H9 (cell line): ENCODE results near the gene PDPK1. TPM values are rescaled to one million over a fixed set of nuclear protein-coding genes. Genes with fewer than 3 reads are reported as not detected.

Source experiments
- DNase-seq: peaks from one replicate; pipeline ENCODE4 v3.0.0-alpha.2; 2017
- H2AFZ ChIP-seq: one replicate; pipeline ENCODE4 v1.6.1; 2013; ENCODE audit warnings: mild to moderate bottlenecking, low read length, control low read depth, moderate library complexity
- H2AK5ac ChIP-seq: 2 replicates; pipeline ENCODE4 v1.6.1; 2013; ENCODE audit warnings: low read length, control low read depth, mixed read lengths; ENCODE audit not compliant: insufficient read length
- H2BK120ac ChIP-seq: one replicate; pipeline ENCODE4 v1.6.1; 2013; ENCODE audit warnings: low read depth, mild to moderate bottlenecking, low read length, control low read depth, inconsistent platforms; ENCODE audit not compliant: poor library complexity, severe bottlenecking
- H2BK12ac ChIP-seq: 2 replicates; pipeline ENCODE4 v1.6.1; 2013; ENCODE audit warnings: low read length, control low read depth, mixed read lengths, low read depth; ENCODE audit not compliant: insufficient read length
- H2BK15ac ChIP-seq: 2 replicates; pipeline ENCODE4 v1.6.1; 2013; ENCODE audit warnings: low read depth, low read length, control low read depth
- H2BK20ac ChIP-seq: one replicate; pipeline ENCODE4 v1.6.1; 2013; ENCODE audit warnings: low read depth, mild to moderate bottlenecking, low read length, control low read depth, inconsistent platforms; ENCODE audit not compliant: poor library complexity, severe bottlenecking
- H2BK5ac ChIP-seq: 2 replicates; pipeline ENCODE4 v1.6.1; 2013; ENCODE audit warnings: low read length, control low read depth, mixed read lengths; ENCODE audit not compliant: insufficient read length
- H3K14ac ChIP-seq: 2 replicates; pipeline ENCODE4 v1.6.1; 2013; ENCODE audit warnings: low read length, control low read depth; ENCODE audit not compliant: insufficient read depth
- H3K18ac ChIP-seq: 2 replicates; pipeline ENCODE4 v1.6.1; 2013; ENCODE audit warnings: low read depth, mild to moderate bottlenecking, mixed read lengths, low read length, control low read depth; ENCODE audit not compliant: insufficient read length
- H3K23ac ChIP-seq: 2 replicates; pipeline ENCODE4 v1.6.1; 2013; ENCODE audit warnings: low read length, control low read depth, mixed read lengths, low read depth; ENCODE audit not compliant: insufficient read length
- H3K23me2 ChIP-seq: 2 replicates; pipeline ENCODE4 v1.6.1; 2013; ENCODE audit warnings: low read depth, mild to moderate bottlenecking, mixed read lengths, low read length, control low read depth; ENCODE audit not compliant: insufficient read length, poor library complexity, severe bottlenecking
- H3K27ac ChIP-seq: 2 replicates; pipeline ENCODE4 v1.5.1; 2013; ENCODE audit warnings: low read length, control low read depth, mixed read lengths, low read depth; ENCODE audit not compliant: insufficient read length
- H3K27me3 ChIP-seq: 2 replicates; pipeline ENCODE4 v1.6.1; 2013; ENCODE audit warnings: low read length, control low read depth, inconsistent platforms; ENCODE audit not compliant: insufficient read depth
- H3K4ac ChIP-seq: 2 replicates; pipeline ENCODE4 v1.6.1; 2013; ENCODE audit warnings: low read depth, mild to moderate bottlenecking, control low read depth, inconsistent platforms, low read length, moderate library complexity
- H3K4me1 ChIP-seq: 2 replicates; pipeline ENCODE4 v1.6.1; 2013; ENCODE audit warnings: low read length, control low read depth, inconsistent platforms; ENCODE audit not compliant: insufficient read depth
- H3K4me2 ChIP-seq: 2 replicates; pipeline ENCODE4 v1.6.1; 2013; ENCODE audit warnings: low read length, control low read depth, mixed read lengths; ENCODE audit not compliant: insufficient read length, insufficient read depth
- H3K56ac ChIP-seq: 2 replicates; pipeline ENCODE4 v1.6.1; 2013; ENCODE audit warnings: low read depth, mild to moderate bottlenecking, mixed read lengths, low read length, control low read depth; ENCODE audit not compliant: insufficient read length
- H3K79me1 ChIP-seq: 2 replicates; pipeline ENCODE4 v1.6.1; 2013; ENCODE audit warnings: low read depth, mild to moderate bottlenecking, moderate library complexity, low read length, control low read depth, inconsistent platforms; ENCODE audit not compliant: insufficient read depth, poor library complexity, severe bottlenecking
- H3K79me2 ChIP-seq: 2 replicates; pipeline ENCODE4 v1.6.1; 2013; ENCODE audit warnings: low read length, control low read depth, inconsistent platforms; ENCODE audit not compliant: insufficient read depth
- H3K9ac ChIP-seq: 2 replicates; pipeline ENCODE4 v1.6.1; 2013; ENCODE audit warnings: low read length, control low read depth, mixed read lengths; ENCODE audit not compliant: insufficient read length; ENCODE audit errors: extremely low read depth
- H3K9me3 ChIP-seq: one replicate; pipeline ENCODE4 v1.6.1; 2013; ENCODE audit warnings: low read depth, low read length, inconsistent platforms; ENCODE audit not compliant: control insufficient read depth
- H3T11ph ChIP-seq: one replicate; pipeline ENCODE4 v1.6.1; 2013; ENCODE audit warnings: mild to moderate bottlenecking, low read length, control low read depth, inconsistent platforms
- H4K20me1 ChIP-seq: one replicate; pipeline ENCODE4 v1.6.1; 2013; ENCODE audit not compliant: control insufficient read depth, insufficient read length, insufficient read depth
- H4K5ac ChIP-seq: 2 replicates; pipeline ENCODE4 v1.6.1; 2013; ENCODE audit warnings: low read depth, mild to moderate bottlenecking, mixed read lengths, low read length, control low read depth; ENCODE audit not compliant: insufficient read length
- H4K8ac ChIP-seq: replicated peaks from 2 replicates; pipeline ENCODE4 v1.6.1; 2013; ENCODE audit warnings: low read length, control low read depth, mixed read lengths, low read depth; ENCODE audit not compliant: insufficient read length
- H4K91ac ChIP-seq: 2 replicates; pipeline ENCODE4 v1.6.1; 2013; ENCODE audit warnings: low read depth, mild to moderate bottlenecking, moderate library complexity, mixed read lengths, low read length, control low read depth; ENCODE audit not compliant: insufficient read length
- H3K27ac Mint-ChIP-seq, 3 experiments: 2 replicates in 2 of 3; 3 replicates in 1 of 3; pipeline ENCODE4 v1.8.0; 2020 to 2021; ENCODE audit warnings: mixed read lengths in 3 of 3, mild to moderate bottlenecking in 1 of 3, moderate library complexity in 1 of 3
- H3K27me3 Mint-ChIP-seq: 2 replicates; pipeline ENCODE4 v1.8.0; 2021; ENCODE audit warnings: low read depth, mild to moderate bottlenecking, moderate library complexity, mixed read lengths
- H3K36me3 Mint-ChIP-seq, 3 experiments: 2 replicates in 2 of 3; 3 replicates in 1 of 3; pipeline ENCODE4 v1.8.0; 2020 to 2021; ENCODE audit warnings: low read depth in 3 of 3, mixed read lengths in 3 of 3; ENCODE audit not compliant: insufficient read depth in 1 of 3
- H3K4me1 Mint-ChIP-seq, 2 experiments: 2 replicates each; pipeline ENCODE4 v1.8.0; 2020; ENCODE audit warnings: mixed read lengths in 2 of 2
- H3K4me3 Mint-ChIP-seq, 2 experiments: 2 replicates in 1 of 2; 3 replicates in 1 of 2; pipeline ENCODE4 v1.8.0; 2020 to 2021; ENCODE audit warnings: mild to moderate bottlenecking in 2 of 2, mixed read lengths in 2 of 2, moderate library complexity in 1 of 2
- H3K9me3 Mint-ChIP-seq, 2 experiments: 2 replicates in 1 of 2; 3 replicates in 1 of 2; pipeline ENCODE4 v1.8.0; 2020; ENCODE audit warnings: mild to moderate bottlenecking in 2 of 2, mixed read lengths in 2 of 2, moderate library complexity in 1 of 2
- CTCF ChIP-seq: fragments of 200-600 bp; sonication (generic); conservative IDR thresholded peaks from 3 replicates; pipeline ENCODE4 v1.8.0; 2021; ENCODE audit warnings: antibody characterized with exemption, mild to moderate bottlenecking
- WGBS: extraction: QIAGEN DNeasy Blood & Tissue Kit; methylation state at CpG from one replicate; pipeline ENCODE4 v1.1.7; 2013; ENCODE audit warnings: missing lambda C conversion rate, low lambda C conversion rate, mixed read lengths; ENCODE audit not compliant: insufficient read length; ENCODE audit errors: extremely low coverage; 5-methylcytosine and 5-hydroxymethylcytosine counted together
- total RNA-seq: library from RNA; stranded (reverse); gene quantifications from 2 replicates; pipeline ENCODE4 v1.2.1, GENCODE V29; 2021

PDPK1 gene
- total RNA-seq, 1 experiment from 2014 or later: 32.8 TPM

DNA sequence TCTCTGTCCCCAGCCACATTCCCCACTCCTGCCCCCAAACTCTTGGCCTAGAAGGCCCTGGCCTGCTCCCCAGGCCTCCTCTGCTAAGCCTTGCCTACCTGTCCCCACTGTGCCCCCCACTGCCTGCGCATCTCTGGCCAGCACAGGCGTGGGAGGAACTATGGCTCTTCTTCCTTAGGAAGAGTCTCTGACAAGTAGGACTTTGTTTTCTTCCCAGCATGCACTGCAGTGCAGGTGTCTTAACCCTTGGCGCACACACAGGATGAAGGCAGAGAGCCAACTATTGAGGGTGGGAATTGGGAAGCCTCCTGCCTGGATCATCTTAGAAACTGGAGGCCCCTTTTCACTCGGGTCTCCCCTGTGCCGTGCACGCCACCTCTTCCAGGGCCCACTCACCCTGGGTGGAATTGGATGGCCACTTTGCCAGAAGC, 14.0 kb upstream of the PDPK1 start:
- H2BK5ac ChIP-seq: no peak overlapping the region
- H3K27me3 ChIP-seq: no peaks in the 10 kb centered on the region
- no peaks in the 10 kb centered on the region for H4K20me1 ChIP-seq
- Mint-ChIP-seq H3K4me3 (no peak overlapping the region), H3K9me3 (no peaks in the 10 kb centered on the region), H3K4me1 (peaks cover 8 to 16% of the 10 kb centered on the region in 2 experiments), H3K27me3 (no peaks in the 10 kb centered on the region; the same call in 1 of the 2 replicates), H3K27ac (peak overlapping the region in 2 of 3 experiments; percentile 38 to 97; a peak in 1 of 7 replicates), H3K36me3 (peaks cover 6 to 47% (median 29%) of the 10 kb centered on the region in 3 experiments; a peak in 6 of 7 replicates)
- H3T11ph ChIP-seq: no peak overlapping the region
- H3K79me2 ChIP-seq: no peaks in the 10 kb centered on the region
- H3K4me2 ChIP-seq: no peak overlapping the region
- H3K4me1 ChIP-seq: no peaks in the 10 kb centered on the region
- no peak overlapping the region for H2BK20ac ChIP-seq
- no peak overlapping the region for H4K8ac ChIP-seq
- no peak overlapping the region for H4K5ac ChIP-seq
- H2BK12ac ChIP-seq: no peak overlapping the region
- peak; percentile 21 for DNase-seq
- no peak overlapping the region for H3K56ac ChIP-seq
- no peak overlapping the region for H3K14ac ChIP-seq
- no peaks in the 10 kb centered on the region for H3K9me3 ChIP-seq
- H3K9ac ChIP-seq: no peak overlapping the region
- H2AFZ ChIP-seq: no peak overlapping the region
- H3K23ac ChIP-seq: no peak overlapping the region
- no peak overlapping the region for H4K91ac ChIP-seq
- H3K4ac ChIP-seq: no peak overlapping the region
- no peak overlapping the region for H2BK15ac ChIP-seq
- no peak overlapping the region for H2AK5ac ChIP-seq
- peaks cover 2% of the 10 kb centered on the region for H3K79me1 ChIP-seq
- no peak overlapping the region for H3K18ac ChIP-seq
- H3K27ac ChIP-seq: no peak overlapping the region
- no peak for TF ChIP-seq CTCF
- H3K23me2 ChIP-seq: peaks cover 4% of the 10 kb centered on the region
- WGBS: no CpG with 5 or more reads among the region's 6 CpGs
- no peak overlapping the region for H2BK120ac ChIP-seq
